Right cardiac atrium (tissue), 5 donors: ENCODE results near the gene TTC38. TPM values are rescaled to one million over a fixed set of nuclear protein-coding genes. Genes with fewer than 3 reads are reported as not detected.
A peak's percentile ranks its signal among the peaks of the same experiment; 100 is the strongest.

Experiments used
- ATAC-seq, 2 donors: fragments of 200-7000 bp; cut with Tn5 transposase; one replicate each; pipeline versions ENCODE4 v1.8.0 to v1.9.1; 2020; ENCODE audit warnings: moderate library complexity in 2 of 2, mild to moderate bottlenecking in 1 of 2
- DNase-seq, 3 donors: peaks; one replicate each; pipeline ENCODE4 v3.0.0-alpha.2; 2020
- H3K27ac ChIP-seq: one replicate; pipeline ENCODE4 v1.5.1; 2013; ENCODE audit warnings: mild to moderate bottlenecking, low read length, control low read depth, moderate library complexity
- H3K27me3 ChIP-seq: one replicate; pipeline ENCODE4 v1.6.1; 2013; ENCODE audit not compliant: control insufficient read depth, insufficient read depth
- H3K4me1 ChIP-seq: one replicate; pipeline ENCODE4 v1.6.1; 2013; ENCODE audit warnings: low read length; ENCODE audit not compliant: control insufficient read depth, insufficient read depth
- H3K4me3 ChIP-seq: one replicate; pipeline ENCODE4 v1.5.1; 2013; ENCODE audit warnings: low read length, control low read depth
- H3K9me3 ChIP-seq: one replicate; pipeline ENCODE4 v1.6.1; 2013; ENCODE audit warnings: low read length; ENCODE audit not compliant: control insufficient read depth
- WGBS: extraction: QIAGEN DNeasy Blood & Tissue Kit; methylation state at CpG from one replicate; pipeline ENCODE4 v1.1.7; 2013; 5-methylcytosine and 5-hydroxymethylcytosine counted together
- intact Hi-C, 4 donors: fragments of 100-400 bp; cut with DNase I; formaldehyde crosslinking; loops; one replicate each; pipeline versions ENCODE4 v1.11.0 to v1.14.0; 2022 to 2023
- polyA plus RNA-seq: library from polyadenylated mRNA; stranded (reverse); fragments of 200-250 nt; gene quantifications from one replicate; pipeline ENCODE4 v1.2.3, GENCODE V29; 2013
- total RNA-seq, 4 donors: library from RNA; stranded (reverse); fragmentation: NEBNext Ultra II Directional; extraction: Animal tissue kit (Norgen Biotek cat#: 25700); gene quantifications; one replicate each; pipeline ENCODE4 v1.2.1, GENCODE V29; 2021
- donor health status: healthy with polysubstance abuse.
- donor health status: DM: no; HTN: yes; CAD: no.
- donor health status: DM: no; HTN: no; CAD: no.
- donor health status: DM: no; HTN: yes; CAD: no; lungs with severe emphysema.
- donor health status: DM: yes; HTN: yes; CAD: no.

Gene TTC38
- total and polyA plus RNA-seq, 5 donors = 16.6 to 30.7 (median 26.7) TPM

DNA sequence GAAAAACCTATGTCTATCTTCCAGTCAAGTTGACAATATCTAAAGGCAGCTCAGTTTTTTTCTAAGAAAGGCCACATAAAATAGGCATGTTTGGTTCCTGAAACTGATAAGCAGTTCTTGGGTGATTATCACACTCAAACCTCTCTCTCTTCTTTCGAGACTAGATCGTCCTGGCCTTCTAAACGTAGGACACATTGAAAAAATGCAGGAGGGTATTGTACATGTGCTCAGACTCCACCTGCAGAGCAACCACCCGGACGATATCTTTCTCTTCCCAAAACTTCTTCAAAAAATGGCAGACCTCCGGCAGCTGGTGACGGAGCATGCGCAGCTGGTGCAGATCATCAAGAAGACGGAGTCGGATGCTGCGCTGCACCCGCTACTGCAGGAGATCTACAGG is 32.8 kb upstream of the TTC38 start:
- no peak for DNase-seq
- Histone ChIP-seq H3K27ac (no peak overlapping the region), H3K9me3 (no peaks in the 10 kb centered on the region), H3K4me1 (peaks cover under 1% of the 10 kb centered on the region), H3K4me3 (no peak overlapping the region), H3K27me3 (no peaks in the 10 kb centered on the region)
- no peak for ATAC-seq
- intact Hi-C loops = loop anchor here in 2 of 4 donors (10.0 kb wide), 2 partner anchors 80 to 90 kb away; partner anchors contain the start of gene PPARA (in 1 of the 2)
- 90% methylated on average over 12 of the region's 12 CpGs for WGBS

DNA sequence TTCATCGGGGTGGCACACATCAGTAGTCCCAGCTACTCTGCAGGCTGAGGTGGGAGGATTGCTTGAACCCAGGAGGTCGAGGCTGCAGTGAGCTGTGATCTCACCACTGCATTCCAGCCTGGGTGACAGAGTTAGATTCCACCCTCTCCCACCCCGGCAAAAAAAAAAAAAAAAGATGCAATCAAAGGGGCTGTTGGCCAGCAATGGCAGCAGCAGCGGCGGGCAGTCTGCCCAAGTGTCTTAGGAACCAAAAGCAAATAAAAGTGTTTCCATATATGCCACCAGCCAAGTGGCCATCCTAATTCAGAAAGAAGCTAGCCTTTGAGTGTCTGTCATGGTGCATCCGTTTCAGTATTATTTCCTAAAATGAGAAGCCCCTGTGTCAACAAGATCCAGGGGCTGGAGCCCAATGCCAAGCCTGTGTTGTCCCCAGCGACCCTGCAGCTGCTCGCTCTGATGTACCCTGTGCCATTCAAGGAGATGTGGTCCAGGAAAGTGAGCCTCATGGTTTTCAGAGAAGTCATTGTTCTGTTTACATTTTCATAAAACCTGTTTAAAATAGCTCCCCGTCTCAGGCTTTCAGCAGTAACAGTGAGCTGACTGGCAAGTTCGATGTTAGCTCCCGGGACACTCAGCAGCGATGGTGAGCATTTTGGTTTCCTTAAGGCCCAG is 30.2 kb upstream of the TTC38 start:
- Histone ChIP-seq H3K4me3 (no peak overlapping the region), H3K9me3 (no peaks in the 10 kb centered on the region), H3K27ac (peak overlapping the region; percentile 77), H3K4me1 (peaks cover 3% of the 10 kb centered on the region), H3K27me3 (no peaks in the 10 kb centered on the region)
- ATAC-seq (peak; percentile 32 to 39), DNase-seq (peak; percentile 54 to 87 (median 85))
- intact Hi-C loops = loop anchor here in 2 of 4 donors (10.0 kb wide), 2 partner anchors 83 to 93 kb away; partner anchors contain the start of gene PPARA (in 1 of the 2)
- WGBS = 68% methylated on average over 12 of the region's 12 CpGs

DNA sequence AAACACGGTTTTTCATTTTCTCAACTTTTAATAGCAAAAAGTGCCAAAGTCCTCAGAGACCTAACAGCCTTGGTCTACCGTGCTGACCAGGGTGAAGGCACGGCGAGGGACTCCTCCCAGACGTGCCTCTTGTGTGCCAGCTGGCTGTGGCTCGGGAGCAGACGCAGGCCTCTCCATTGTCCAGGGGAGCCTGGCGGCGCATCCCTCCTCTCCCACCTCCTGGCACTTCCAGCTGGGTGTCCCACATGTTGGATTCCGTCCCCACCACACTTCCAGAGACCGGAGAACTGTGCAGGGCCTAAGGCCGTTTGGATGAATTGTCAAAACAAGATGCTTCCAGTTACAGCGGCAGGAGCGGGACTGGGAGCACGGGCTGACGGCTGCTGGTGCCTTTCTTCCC is 29.3 kb upstream of the TTC38 start:
- H3K4me1 ChIP-seq = peaks cover 3% of the 10 kb centered on the region

DNA sequence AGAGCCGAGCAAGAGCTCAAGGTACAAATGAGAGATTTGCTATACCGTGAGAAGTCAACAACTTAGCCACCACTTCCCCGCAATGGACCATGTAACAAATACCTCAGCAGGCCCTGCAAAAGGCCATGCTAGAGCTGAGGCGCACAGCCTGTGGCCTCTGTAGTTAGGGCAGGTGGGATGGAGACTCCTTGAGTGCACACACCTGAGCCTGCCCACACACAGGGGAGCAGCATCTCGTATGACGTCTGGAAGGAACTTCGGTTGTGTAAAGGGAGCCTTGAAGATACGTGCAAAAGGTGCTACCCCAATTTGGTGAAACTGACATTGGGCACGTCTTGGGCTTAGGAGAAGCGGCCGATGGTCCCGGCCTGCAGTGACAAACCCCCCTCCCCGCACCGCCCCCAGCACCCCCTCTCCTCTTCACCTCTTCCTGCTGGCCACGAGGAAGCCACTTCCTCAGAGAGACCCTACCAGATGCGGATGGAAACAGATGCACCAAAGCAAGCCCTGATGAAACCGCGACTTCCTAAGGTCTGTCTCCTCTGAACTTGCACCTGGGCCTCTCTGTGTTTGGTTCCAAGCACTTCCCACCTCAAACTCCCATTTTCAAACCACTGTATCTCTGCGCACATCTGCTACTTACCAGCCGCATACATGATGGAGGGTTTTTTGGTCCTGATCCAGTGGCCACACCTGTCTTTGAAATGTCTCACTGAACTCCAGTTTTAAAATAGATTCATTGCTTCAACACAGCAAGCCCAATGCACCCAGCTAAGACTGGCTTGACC is 28.4 kb upstream of the TTC38 start:
- Histone ChIP-seq H3K4me1 (peaks cover 3% of the 10 kb centered on the region), H3K9me3 (no peaks in the 10 kb centered on the region), H3K27me3 (no peaks in the 10 kb centered on the region), H3K27ac (peak overlapping the region; percentile 62), H3K4me3 (no peak overlapping the region)
- 83% methylated on average over 20 of the region's 20 CpGs for WGBS
- no peak for DNase-seq
- ATAC-seq = no peak
- intact Hi-C loops = loop anchor here in 2 of 4 donors (10.0 kb wide), 2 partner anchors 85 to 95 kb away; partner anchors contain the start of gene PPARA (in 1 of the 2)

More for the DNA sequence above, 29.3 kb upstream of the TTC38 start:
- ATAC-seq (peak; percentile 38 to 41), DNase-seq (peak in 2 of 3 donors; percentile 55 to 76)
- 73% methylated on average over 16 of the region's 16 CpGs for WGBS
- Histone ChIP-seq H3K27ac (peak overlapping the region; percentile 62), H3K9me3 (no peaks in the 10 kb centered on the region), H3K4me3 (no peak overlapping the region), H3K27me3 (no peaks in the 10 kb centered on the region)
- intact Hi-C loops = loop anchor here in 2 of 4 donors (10.0 kb wide), 2 partner anchors 84 to 94 kb away; partner anchors contain the start of gene PPARA (in 1 of the 2)

DNA sequence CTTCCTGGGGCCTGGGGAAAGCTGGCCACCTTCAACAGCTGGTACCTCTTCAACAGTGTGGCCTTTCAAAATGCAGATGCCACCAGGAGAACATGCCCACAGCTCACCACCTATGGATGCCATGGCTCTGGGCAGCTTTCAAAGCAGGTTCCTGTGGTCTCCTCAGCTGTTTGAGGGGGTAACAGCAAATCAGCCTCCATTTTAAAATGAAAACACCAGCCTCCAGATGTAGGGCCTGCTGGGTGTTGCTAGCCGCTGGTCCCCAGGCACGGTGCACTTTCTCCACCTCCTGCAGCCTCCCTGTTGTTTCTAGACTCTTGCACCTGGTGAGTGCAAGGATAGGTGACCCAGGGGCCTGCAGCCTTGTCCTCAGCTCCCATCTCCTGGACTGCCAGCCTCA is 27.7 kb upstream of the TTC38 start:
- peaks cover 7% of the 10 kb centered on the region for H3K4me1 ChIP-seq
- ATAC-seq (no peak), DNase-seq (no peak)
- H3K27me3 ChIP-seq = no peaks in the 10 kb centered on the region
- intact Hi-C loops = no loop called here
- no peak overlapping the region for H3K4me3 ChIP-seq
- peak overlapping the region; percentile 18 for H3K27ac ChIP-seq
- WGBS = 88% methylated on average over 2 of the region's 2 CpGs
- H3K9me3 ChIP-seq = no peaks in the 10 kb centered on the region

DNA sequence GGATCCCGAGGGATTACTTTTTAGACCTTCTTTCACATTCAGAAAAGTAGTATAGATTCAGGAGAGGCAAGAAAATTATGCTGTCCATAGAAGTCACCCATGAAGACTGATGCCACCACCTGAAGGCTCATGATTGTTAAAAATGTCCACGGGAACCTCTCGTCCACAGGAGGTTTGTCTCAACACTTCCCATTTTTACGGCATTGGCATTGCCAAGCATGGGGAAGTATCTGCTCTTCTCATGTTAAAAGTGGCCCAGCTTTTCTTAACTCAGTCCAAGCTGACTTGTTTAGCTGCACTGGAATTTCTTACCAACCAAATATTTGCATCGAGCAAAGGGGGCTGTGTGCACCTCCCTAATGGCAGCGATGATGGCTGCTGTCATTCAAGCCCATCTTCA is 27.3 kb upstream of the TTC38 start:
- ATAC-seq (no peak), DNase-seq (no peak)
- Histone ChIP-seq H3K4me3 (no peak overlapping the region), H3K4me1 (peaks cover 11% of the 10 kb centered on the region), H3K27me3 (no peaks in the 10 kb centered on the region), H3K27ac (peak overlapping the region; percentile 56), H3K9me3 (no peaks in the 10 kb centered on the region)
- 73% methylated on average over 6 of the region's 6 CpGs for WGBS
- intact Hi-C loops = no loop called here

DNA sequence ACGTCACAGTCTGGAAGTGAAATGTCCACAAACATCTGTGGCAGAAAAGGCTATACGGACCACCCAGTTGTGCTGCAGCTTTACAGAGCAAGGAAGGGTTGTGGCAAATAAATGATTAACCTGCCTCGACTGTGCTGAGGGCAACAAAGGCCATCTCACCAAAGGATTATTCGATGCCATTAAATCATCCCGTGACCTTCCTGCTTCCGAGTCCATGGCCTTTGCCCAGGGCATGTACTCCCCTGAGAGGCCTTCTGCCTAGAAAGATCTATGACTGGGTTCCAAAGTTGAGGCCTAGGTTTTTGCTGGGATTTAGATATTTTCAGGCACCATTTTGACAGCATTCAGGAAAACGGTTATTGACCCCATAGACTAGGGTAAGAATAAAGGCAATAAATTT is 26.9 kb upstream of the TTC38 start:
- 70% methylated on average over 7 of the region's 7 CpGs for WGBS
- Histone ChIP-seq H3K9me3 (no peaks in the 10 kb centered on the region), H3K27ac (peak overlapping the region; percentile 56), H3K4me3 (no peak overlapping the region), H3K4me1 (peaks cover 11% of the 10 kb centered on the region), H3K27me3 (no peaks in the 10 kb centered on the region)
- intact Hi-C loops = no loop called here
- DNase-seq (no peak), ATAC-seq (no peak)

DNA sequence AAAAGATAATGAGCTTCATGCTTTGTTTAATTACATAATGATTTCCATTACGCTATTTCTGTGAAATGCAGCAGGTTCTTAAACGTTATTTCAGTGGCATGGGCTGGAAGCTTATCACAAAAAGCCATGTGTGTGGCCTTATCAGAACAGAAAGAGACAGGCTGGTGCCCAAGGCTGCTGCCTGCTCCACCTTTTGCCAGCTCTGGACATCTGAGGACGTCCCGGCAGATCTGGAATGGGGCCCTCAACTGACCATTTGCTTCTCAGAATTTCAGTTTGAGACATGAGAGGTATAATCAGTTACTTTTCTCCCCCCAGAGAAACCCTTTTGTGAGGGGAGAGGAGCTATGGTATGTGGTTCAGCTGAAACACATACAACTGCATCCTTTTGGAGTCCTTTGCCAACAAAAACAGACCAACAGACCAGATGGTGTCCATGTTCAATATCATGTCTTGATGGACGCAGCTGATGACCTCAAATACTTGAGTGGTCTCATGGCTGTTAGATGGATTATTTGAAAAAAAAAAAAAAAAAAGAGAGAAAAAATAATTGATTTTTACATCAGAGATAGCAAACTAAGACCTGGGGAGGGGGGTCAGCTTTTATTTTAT is 26.3 kb upstream of the TTC38 start:
- intact Hi-C loops = no loop called here
- no peak for ATAC-seq
- WGBS = 45% methylated on average over 5 of the region's 5 CpGs

DNA sequence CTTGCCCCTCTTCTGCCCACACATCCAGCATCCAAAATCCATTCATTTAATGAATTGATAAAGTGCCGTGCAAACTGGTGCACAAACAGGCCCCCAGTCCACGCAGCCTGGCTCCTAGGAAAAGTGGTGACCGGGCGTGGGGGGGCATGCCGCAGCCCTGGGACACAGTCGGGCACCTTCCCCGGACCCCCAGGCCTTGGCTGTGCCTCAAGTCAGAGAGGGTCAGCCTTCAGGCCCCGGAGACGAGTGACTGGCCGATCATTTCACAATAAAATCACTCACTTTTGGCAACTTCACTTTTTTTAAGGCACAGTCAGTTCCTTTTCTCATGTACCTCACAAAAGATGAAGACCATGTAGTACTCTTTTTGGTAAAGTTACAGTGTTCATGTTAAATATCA is 25.7 kb upstream of the TTC38 start:
- H3K27me3 ChIP-seq = no peaks in the 10 kb centered on the region
- WGBS = 76% methylated on average over 10 of the region's 10 CpGs
- DNase-seq = no peak
- H3K4me3 ChIP-seq = no peak overlapping the region
- no peaks in the 10 kb centered on the region for H3K9me3 ChIP-seq
- peaks cover 11% of the 10 kb centered on the region for H3K4me1 ChIP-seq
- intact Hi-C loops = no loop called here
- peak overlapping the region; percentile 1 for H3K27ac ChIP-seq
- ATAC-seq = no peak

More for the DNA sequence above, 26.3 kb upstream of the TTC38 start:
- Histone ChIP-seq H3K27me3 (no peaks in the 10 kb centered on the region), H3K9me3 (no peaks in the 10 kb centered on the region), H3K4me3 (no peak overlapping the region), H3K4me1 (peaks cover 11% of the 10 kb centered on the region), H3K27ac (peak overlapping the region; percentile 34)
- no peak for DNase-seq

DNA sequence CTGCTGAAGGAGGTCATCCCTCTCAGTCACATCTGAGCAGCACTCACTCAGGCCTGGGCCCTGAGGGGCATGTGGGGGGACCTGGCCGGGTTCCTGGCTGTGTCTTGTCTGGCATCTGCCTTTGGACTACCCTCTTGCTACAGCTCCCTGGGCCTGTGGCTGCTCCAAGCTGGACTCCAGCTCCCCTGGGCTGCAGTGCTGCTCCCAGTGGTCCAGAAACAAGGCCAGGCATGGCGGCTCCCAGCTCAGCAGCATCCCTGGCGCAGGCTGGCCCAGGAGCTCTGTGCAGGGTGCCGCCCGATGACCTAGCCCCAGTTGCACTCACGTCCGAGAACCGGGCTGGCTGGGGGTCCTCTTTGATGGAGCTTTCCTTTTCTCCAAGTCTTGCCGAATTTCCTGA is 23.0 kb upstream of the TTC38 start:
- ATAC-seq = no peak
- DNase-seq = no peak
- no peaks in the 10 kb centered on the region for H3K27me3 ChIP-seq
- intact Hi-C loops = no loop called here
- no peak overlapping the region for H3K4me3 ChIP-seq
- WGBS = 87% methylated on average over 9 of the region's 9 CpGs
- peaks cover 14% of the 10 kb centered on the region for H3K4me1 ChIP-seq
- no peaks in the 10 kb centered on the region for H3K9me3 ChIP-seq
- H3K27ac ChIP-seq = no peak overlapping the region

DNA sequence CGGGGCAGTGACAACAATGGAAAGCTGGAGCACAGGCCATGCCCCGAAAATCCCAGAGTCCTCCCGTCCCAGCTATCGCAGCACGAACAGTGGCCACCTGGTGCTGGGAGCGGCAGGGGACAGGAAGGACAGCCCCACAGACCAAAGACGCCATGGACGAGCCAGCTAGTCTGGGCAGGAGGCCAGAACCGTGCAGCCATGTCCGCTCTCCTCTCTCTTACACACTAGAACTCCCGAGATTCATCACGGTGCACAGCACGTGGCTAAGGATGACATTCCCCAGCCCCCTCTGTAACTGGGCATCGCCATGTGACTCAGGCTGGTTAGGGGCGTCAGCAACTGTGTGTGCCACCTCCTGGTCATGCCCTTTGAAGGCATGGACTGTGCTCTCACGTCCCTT is 22.3 kb upstream of the TTC38 start:
- H3K9me3 ChIP-seq = no peaks in the 10 kb centered on the region
- 26% methylated on average over 16 of the region's 16 CpGs for WGBS
- peak overlapping the region; percentile 55 for H3K27ac ChIP-seq
- H3K4me3 ChIP-seq = no peak overlapping the region
- H3K4me1 ChIP-seq = peaks cover 11% of the 10 kb centered on the region
- H3K27me3 ChIP-seq = no peaks in the 10 kb centered on the region
- DNase-seq = peak; percentile 75 to 92 (median 88)
- intact Hi-C loops = no loop called here
- ATAC-seq = peak; percentile 50 to 55
